ENCODE data around the gene PIGC. TPM values are rescaled to one million over a fixed set of nuclear protein-coding genes. Genes with fewer than 3 reads are reported as not detected.

PIGC gene
- total and polyA plus RNA-seq, 10 of the 15 experiments (the other 5 are each of a cell fraction or from before 2014, with no cell fraction given), result 11.0 to 37.3 (median 19.6) TPM

DNA sequence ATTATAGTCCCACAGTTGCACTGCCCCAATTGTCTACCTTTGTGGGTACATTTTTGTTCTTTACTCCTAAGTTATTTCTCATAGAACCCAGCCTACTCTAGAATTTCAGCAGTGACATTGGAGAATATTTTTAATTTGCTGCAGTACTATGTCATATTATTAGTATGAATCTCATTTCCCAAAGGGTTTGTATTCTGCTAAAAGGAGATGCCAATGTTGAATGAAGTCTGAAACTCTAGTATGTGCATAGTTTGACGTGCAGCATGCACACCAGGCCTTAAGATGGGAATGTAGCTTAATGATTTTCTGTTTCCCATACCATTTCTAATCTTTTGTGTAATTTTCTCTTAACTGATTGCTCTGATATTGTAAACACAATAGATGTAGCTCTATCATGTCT, 33.8 kb downstream of the PIGC start:
- no peak for ATAC-seq
- in situ Hi-C loops (cut with MboI), result no loop called here
- POLR2A ChIA-PET, result no interaction called here
- H4K20me1 ChIP-seq (ENCODE audit: control insufficient read depth, insufficient read depth), result no peaks in the 10 kb centered on the region
- DNase-seq (ENCODE audit: low read depth, low spot score), result no peak
- RAD21 ChIA-PET (ENCODE audit: unreplicated experiment), result no interaction called here
- WGBS (ENCODE audit: insufficient coverage, insufficient replicate concordance, low lambda C conversion rate, missing lambda C conversion rate), result 53% methylated on average over 1 of the region's 1 CpG
- H3K27ac ChIP-seq (ENCODE audit: control insufficient read depth, insufficient read depth), result no peak overlapping the region
- H3K4me1 ChIP-seq (ENCODE audit: control insufficient read depth, insufficient read depth, low read length), result no peaks in the 10 kb centered on the region
- H2AFZ ChIP-seq (ENCODE audit: control insufficient read depth, low read depth, low read length), result no peak overlapping the region
- no peak overlapping the region for H3K9ac ChIP-seq (ENCODE audit: control insufficient read depth, insufficient read depth, low read length)
- no peak for TF ChIP-seq SMAD5 (IDR thresholded peaks at IDR 0.05; ENCODE audit: low read depth)
- no peak for TF ChIP-seq CBFB (IDR thresholded peaks at IDR 0.05; ENCODE audit: low read depth)
- no peak for TF ChIP-seq BACH1 (IDR thresholded peaks at IDR 0.05; ENCODE audit: borderline replicate concordance)
- TF ChIP-seq, protein P1, sequence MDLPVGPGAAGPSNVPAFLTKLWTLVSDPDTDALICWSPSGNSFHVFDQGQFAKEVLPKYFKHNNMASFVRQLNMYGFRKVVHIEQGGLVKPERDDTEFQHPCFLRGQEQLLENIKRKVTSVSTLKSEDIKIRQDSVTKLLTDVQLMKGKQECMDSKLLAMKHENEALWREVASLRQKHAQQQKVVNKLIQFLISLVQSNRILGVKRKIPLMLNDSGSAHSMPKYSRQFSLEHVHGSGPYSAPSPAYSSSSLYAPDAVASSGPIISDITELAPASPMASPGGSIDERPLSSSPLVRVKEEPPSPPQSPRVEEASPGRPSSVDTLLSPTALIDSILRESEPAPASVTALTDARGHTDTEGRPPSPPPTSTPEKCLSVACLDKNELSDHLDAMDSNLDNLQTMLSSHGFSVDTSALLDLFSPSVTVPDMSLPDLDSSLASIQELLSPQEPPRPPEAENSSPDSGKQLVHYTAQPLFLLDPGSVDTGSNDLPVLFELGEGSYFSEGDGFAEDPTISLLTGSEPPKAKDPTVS (IDR thresholded peaks at IDR 0.05; ENCODE audit: low read depth, low read length), result no peak
- no peak for TF ChIP-seq RUNX3 (IDR thresholded peaks at IDR 0.05; ENCODE audit: low read length)
- no peak for TF ChIP-seq MTA2 (IDR thresholded peaks at IDR 0.05; ENCODE audit: low read depth)
- TF ChIP-seq IKZF2 (IDR thresholded peaks at IDR 0.05), result no peak
- TF ChIP-seq, protein P2, sequence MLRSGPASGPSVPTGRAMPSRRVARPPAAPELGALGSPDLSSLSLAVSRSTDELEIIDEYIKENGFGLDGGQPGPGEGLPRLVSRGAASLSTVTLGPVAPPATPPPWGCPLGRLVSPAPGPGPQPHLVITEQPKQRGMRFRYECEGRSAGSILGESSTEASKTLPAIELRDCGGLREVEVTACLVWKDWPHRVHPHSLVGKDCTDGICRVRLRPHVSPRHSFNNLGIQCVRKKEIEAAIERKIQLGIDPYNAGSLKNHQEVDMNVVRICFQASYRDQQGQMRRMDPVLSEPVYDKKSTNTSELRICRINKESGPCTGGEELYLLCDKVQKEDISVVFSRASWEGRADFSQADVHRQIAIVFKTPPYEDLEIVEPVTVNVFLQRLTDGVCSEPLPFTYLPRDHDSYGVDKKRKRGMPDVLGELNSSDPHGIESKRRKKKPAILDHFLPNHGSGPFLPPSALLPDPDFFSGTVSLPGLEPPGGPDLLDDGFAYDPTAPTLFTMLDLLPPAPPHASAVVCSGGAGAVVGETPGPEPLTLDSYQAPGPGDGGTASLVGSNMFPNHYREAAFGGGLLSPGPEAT (IDR thresholded peaks at IDR 0.05; ENCODE audit: low read depth), result no peak
- no peak overlapping the region for H3K4me2 ChIP-seq (ENCODE audit: control insufficient read depth, insufficient read depth)
- no peaks in the 10 kb centered on the region for H3K36me3 ChIP-seq (ENCODE audit: control insufficient read depth in 2 of 2, insufficient read depth in 2 of 2, low read length in 1 of 2)
- SMC1A ChIA-PET (ENCODE audit: uncharacterized antibody, unreplicated experiment), result interaction anchor here (1.2 to 2.4 kb wide), 2 partner anchors 11 to 337 kb away, joined by 4 to 12 read pairs; no protein-coding TSS in a partner anchor
- FAIRE-seq, result no peak
- H3K27me3 ChIP-seq (replicated peaks in 1 of 2; ENCODE audit: control insufficient read depth in 2 of 2, insufficient read depth in 2 of 2, low read length in 1 of 2), result no peaks in the 10 kb centered on the region
- no peak overlapping the region for H3K4me3 ChIP-seq
- no peaks in the 10 kb centered on the region for H3K79me2 ChIP-seq (ENCODE audit: control insufficient read depth, insufficient read depth, low read length)
- intact Hi-C loops (cut with micrococcal nuclease; ENCODE audit: unreplicated experiment), result no loop called here
- no TSS peak for BruUV-seq (replicated peaks)
- CTCF ChIA-PET, result interaction anchor here (0.7 to 2.2 kb wide), 5 partner anchors 8 to 407 kb away, joined by 3 to 15 read pairs (median 3); no protein-coding TSS in a partner anchor
- H3K9me3 ChIP-seq (replicated peaks; ENCODE audit: control insufficient read depth, insufficient read depth, low read length), result no peaks in the 10 kb centered on the region

All from GM12878 (cell line).